ENCODE results near the gene TRABD2B.

DNA sequence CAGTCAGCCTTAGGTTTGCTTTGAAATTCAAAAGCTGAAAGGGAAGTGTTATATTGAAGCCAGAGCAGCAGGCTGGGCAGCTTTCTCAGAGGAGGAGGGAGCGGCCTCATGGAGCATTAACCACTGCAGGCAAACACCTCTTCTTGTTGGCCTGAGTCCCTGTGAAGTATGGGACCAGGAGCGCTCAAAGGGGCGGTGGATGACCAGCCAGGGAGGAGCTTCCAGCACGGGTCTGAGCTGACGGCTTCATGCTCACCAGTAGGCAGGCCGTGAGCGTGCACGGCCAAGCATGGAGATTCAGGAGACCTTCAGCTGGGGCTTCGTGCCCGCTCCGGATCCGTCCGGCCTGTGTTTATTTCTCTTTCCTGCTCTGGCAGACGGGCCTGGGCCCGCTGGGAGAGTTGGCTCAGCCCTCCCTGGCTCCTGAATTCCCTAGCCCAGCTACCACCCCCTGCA lies 245.2 kb downstream of the TRABD2B start:
- no peak for TF ChIP-seq CTCF (IDR thresholded peaks at IDR 0.05 in 2 of 3, conservative IDR thresholded peaks at IDR 0.05 in 1 of 3; ENCODE audit: borderline replicate concordance in 1 of 3, insufficient read depth in 1 of 3, low read depth in 2 of 3, low read length in 2 of 3)
- no peak for TF ChIP-seq MAX (IDR thresholded peaks at IDR 0.05)
- no peak for TF ChIP-seq EZH2 (IDR thresholded peaks at IDR 0.05)
- no peak for TF ChIP-seq POLR2A (IDR thresholded peaks at IDR 0.05; ENCODE audit: borderline replicate concordance, extremely low read depth, insufficient read depth, insufficient read length)
- TF ChIP-seq RAD21 (IDR thresholded peaks at IDR 0.05; ENCODE audit: low read depth), result no peak
- TF ChIP-seq JUND (IDR thresholded peaks at IDR 0.05), result no peak
- no peak for TF ChIP-seq FOSL1 (IDR thresholded peaks at IDR 0.05; ENCODE audit: low read depth)
- no peak for TF ChIP-seq REST (IDR thresholded peaks at IDR 0.05; ENCODE audit: low read depth)
- TF ChIP-seq POLR2AphosphoS5 (IDR thresholded peaks at IDR 0.05; ENCODE audit: low read depth, low read length), result no peak

Data from HCT116 (cell line).